ENCODE data around the gene AARS1.
"Not testable (repeated sequence)": the region's sequence is repeated elsewhere in the genome, so short reads cannot be mapped to it uniquely, and the experiment has no call there.

The AARS1 gene

DNA sequence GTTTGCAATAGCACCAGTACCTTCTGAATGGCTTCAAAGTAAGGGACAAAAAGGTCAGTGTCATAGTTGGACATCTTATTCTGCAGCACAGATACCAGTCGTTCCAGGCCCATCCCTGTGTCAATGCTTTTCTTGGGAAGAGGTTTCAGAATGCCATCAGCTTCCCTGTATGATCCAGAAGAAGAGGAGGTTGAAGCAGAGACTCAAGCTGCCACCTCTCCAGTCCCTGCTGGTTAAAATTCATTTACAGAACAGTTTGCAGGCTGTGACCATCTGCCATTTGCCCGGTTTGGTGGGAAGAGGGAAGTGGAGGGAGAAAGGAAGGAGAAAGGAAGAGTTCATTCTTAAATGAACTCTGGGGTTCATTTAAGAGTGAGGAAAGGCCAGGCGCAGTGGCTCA lies 19.1 kb downstream of the AARS1 start:
- no peak for DNase-seq

DNA sequence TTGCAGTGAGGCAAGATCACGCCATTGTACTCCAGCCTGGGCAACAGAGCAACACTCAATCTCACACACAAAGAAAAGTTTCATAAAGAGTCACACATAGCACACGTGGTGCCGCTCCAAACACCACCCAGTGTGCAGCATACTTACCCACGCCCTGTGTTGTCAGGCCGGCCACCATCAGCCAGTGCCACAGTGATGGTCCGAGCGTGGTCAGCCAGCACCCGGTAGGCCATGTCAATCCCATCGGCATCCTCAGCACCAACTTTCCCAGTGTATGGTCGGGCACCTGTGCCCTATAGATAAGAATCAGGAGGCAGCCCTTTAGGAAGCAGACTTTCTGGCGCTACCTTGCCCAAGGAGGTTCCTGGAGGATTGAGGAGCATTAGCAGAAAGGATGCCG lies 19.8 kb downstream of the AARS1 start:
- DNase-seq = no peak

DNA sequence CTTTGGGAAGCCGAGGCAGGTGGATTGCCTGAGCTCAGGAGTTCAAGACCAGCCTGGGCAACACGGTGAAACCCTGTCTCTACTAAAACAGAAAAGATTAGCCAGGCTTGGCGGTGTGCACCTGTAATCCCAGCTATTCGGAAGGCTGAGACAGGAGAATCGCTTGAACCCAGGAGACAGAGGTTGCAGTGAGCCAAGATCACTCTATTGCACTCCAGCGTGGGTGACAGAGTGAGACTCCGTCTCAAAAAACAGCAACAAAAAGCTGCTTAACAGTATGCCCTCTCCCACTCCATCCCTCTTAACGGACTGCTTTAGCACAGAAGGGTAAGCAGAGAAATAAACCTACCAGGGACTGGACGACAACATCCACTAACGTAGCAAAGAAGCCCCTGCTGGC lies 21.4 kb downstream of the AARS1 start:
- DNase-seq = not testable (repeated sequence)

DNA sequence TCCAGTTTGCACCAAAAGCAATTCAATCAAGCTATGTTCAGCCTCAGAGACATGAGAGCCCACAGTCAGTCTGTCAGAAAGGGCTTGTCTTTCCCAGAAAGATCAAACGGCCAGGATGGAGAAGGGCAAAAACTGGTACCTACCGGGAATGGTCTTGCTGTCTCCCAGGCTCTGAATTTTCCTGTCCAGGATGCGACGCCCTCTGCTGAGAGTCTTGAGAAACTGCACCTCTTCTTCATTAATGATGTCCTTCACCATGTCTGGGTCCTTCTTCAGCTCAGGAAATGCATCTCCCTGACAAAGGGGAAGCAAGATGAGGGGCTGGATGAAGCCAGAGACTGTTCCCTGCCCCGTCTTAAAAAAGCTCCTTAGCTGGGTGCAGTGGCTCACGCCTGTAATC lies 21.8 kb downstream of the AARS1 start:
- DNase-seq = peak; percentile 32

DNA sequence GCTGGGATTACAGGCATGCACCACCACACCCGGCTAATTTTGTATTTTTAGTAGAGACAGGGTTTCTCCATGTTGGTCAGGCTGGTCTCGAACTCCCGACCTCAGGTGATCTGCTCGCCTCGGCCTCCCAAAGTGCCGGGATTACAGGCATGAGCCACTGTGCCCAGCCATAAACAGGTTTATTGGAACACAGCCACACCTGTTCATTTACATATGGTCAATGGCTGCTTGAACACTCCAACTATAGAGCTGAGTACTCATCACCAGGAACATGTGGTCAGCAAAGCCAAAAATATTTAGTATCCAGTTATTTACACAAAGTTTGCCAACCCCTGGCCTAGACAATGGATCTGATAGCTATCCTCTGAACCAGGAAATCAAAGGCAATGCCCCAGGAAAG lies 29.4 kb downstream of the AARS1 start:
- DNase-seq = not testable (repeated sequence)

DNA sequence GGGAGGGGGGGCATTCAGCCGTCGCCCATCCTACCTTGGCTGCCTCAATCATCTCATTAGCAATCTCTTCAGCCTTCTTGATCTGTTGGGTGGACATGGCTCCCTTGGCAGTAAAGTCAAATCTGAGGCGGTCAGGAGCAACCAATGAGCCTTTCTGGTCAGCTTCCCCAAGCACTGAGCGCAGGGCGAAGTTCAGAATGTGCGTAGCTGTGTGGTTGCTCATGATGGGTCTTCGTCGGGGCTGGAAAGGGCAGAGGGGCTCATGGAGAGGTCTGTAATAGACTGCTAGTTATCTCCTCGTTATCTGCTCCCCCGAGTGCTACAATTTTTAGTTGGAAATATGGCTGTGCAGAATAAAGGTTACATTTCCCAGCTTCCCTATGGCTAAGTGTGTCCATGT lies 30.4 kb downstream of the AARS1 start:
- no peak for DNase-seq

DNA sequence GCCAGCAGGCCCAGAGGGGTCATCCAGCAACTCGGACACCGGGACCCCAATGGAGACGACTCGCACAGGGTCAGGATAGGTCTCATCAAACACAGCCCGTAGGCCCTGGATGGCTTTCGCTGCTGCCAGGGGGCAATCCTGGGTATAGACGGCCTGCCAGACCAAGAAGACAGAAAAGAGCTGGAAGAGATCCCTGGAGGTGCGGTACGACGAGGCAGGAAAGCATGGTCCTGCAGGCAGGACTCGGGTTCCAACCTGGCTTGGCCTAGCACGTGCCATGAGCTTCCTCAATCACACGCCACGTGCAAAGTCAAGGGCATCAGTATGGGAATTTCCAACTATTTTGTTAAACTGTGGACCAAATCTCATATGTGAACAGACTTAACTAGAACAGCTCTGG lies 31.2 kb downstream of the AARS1 start:
- no peak for DNase-seq

DNA sequence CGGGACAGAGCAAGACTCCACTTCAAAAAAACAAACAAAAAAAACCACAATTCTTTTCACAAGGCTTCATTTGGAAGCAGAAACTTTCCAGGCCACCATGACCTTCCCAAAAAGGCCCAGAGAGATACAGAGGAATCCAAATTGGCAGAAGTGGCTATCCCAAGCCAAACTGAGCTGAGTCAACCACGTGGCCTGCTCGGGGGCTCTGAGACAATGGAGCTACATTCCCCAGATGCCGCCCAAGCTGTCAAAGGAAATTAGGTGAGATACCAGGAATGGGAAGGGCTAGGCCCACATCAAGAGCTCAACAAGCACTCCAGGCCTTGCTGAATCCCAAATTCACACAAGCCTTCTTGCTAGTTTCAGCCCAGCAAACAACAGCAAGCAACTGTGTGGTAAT lies 31.9 kb downstream of the AARS1 start:
- no peak for DNase-seq

DNA sequence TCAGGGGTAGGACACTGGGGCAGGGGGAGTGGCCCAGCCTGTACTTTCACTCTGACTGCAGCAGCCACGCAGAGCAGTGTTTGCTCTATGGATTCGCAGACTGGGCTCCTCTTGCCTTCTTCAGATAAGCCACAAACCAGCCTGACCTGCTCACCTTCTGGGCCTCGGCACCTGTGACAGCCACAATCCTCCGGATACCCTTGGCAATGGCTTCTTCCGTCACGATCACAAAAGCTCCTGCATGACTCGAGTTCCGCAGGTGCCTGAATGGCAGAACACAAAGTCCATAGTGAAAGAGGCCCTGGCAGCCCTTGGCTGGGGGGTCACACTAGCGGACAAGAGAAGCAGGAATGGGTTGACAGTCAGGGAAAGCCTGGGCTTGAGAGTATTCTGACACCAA lies 33.7 kb downstream of the AARS1 start:
- no peak for DNase-seq

DNA sequence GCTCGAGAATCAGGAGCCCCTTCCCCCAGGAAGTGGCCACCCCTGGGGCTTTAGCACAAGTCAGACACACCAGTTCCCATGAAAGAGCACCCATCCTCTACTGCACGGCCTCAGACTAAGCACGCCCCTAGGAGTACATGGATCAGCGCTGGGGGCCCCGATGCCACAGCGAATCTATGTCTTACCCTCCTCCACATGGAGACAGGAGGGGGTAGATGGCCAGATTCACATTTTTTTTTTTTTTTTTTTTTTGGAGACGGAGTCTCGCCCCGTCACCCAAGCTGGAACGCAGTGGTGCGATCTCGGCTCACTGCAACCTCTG lies 34.4 kb downstream of the AARS1 start:
- DNase-seq = no peak

DNA sequence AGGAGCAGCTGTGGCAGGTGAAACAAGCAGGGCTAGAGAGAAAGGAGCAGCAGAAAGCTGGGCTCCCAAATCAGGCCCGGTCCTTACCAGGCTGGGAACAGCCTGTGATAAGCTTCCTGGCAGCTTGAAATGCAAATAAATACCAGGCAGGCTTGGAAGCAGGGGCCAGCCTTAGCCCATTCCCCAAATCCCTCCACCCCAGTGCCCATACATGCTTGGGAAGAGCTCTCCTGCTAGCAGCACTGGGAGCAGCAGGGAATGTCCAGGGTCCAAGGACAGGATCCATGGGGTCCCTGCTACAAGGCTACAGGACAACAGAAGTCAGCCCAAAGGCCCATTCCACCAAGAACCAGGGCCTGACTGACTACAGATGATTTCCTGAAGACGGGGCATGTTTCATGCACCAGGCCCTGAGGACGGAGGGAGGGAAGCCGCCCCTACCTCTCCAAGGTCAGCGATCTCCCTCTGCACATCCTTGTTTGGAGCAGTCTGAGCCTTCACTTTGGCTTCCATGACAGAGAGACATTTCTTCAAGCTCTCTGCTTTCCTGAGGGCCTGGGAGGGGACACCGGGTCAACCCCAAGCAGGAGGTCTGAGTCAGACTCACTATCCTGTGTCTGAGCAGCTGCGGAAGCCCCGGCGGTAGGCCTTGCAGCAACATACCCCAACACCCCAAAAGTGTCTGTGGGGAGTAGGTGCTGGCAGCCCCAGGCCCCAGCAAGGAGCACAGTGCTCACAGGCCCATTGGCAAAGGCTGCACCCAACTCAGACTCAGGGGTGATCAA lies 34.9 kb downstream of the AARS1 start:
- no peak for DNase-seq

DNA sequence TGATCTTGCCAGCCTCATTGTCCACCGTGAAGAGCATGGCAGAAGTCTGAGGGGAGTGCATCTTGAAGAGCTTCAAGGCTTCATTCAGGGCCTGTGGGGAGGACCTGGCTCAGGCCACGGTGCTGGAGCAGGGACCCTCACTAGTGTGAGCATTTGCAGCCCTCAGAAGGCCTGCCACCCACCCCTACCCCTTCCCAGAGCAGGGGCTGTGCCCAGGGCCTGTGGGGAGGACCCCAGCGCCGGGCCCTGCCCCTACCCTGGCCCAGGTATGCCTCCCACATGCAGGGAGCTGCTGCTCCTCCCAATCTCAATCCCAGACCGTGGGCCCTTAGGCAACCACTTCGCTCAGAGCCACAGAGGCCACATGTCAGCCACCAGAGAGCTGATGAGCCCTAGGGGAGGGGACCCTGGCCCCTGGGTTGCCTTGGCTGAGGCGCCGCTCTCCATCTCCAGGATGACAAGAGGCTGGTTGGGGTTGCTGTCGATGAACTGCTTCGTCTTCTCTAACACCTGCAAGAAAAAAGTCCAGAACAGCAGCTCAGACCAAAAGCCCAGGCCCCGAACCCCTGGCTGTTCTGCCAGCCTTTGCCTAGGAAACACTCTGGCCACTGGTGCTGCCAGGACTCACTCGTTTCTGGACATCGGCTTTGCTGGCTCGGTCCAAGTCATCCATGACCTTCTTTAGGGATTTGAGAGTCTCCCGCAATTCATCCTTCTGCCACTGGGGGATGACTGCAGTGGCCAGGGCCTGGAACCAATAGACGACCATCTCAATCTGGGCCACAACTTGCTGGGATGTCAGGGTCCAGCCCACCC lies 35.8 kb downstream of the AARS1 start:
- DNase-seq = no peak

DNA sequence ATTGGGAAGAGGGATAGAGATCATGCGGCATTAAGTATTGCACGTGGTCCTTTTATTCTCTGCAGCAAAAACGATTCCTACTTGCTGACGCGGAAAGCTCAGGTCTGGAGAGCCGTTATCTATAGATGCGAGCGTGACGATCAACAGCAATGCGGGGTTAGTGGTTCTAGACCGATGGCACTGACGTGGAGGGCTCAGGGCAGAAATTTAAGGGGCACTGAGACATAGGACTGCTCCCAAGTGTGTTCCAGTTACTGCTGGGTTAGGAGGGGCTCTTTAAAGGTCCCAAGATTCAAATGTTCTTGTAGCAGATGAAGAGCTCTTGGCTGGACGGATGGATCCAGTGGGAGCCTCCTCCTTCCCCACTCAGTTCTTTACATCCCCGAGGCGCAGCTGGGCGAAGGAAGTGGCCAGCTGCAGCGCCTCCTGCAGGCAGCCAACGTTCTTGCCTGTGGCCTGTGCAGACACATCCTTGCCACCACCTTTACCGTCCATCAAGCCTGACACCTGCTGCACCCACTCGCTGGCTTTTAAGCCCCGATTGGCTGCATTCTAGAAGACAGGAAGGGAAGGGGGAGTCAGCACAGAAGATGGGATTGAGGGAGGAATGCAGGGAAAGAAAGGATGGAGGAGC lies 36.8 kb downstream of the AARS1 start:
- DNase-seq = no peak

DNA sequence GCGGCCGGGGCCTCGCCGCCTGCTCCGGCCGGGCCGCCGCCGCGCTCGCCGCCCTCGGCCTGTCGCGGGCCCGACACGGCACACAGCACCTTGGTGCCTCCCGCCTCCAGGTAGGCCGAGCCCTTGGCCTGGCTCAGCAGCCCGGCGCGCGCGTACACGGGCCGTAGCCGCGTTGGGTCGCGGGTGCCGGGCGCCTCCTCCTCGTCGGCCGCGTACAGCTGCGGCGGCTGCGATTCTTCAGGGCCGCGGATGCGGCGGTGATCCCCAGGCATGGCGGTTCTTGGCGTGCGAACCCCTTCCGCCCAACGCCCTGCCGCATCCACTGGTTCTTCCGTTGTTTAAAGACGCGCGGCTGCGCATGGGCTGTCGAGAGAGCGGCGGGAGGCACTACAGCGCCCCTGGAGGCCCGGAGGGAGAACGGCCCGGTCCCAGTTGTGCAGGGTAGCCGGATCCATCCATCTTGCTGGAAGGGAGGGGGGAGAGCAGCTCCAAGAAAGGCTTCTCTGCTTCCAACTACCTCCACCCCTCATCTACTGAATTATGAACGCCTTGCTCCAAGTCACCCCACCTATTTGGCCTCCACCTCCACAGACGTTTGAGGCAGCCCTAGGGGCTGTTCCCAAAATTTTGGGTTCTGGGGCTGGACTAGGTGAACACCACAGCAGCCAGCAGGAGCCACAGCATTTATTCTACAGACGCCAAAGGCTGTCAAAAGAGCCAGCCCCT lies 37.5 kb downstream of the AARS1 start, which contains the start of gene EXOSC6:
EXOSC6 (minus strand) TSS at position 312 of the 726 bp plus-strand sequence; CDS start at position 272, 40 bp downstream.
- peak; percentile 93 for DNase-seq

DNA sequence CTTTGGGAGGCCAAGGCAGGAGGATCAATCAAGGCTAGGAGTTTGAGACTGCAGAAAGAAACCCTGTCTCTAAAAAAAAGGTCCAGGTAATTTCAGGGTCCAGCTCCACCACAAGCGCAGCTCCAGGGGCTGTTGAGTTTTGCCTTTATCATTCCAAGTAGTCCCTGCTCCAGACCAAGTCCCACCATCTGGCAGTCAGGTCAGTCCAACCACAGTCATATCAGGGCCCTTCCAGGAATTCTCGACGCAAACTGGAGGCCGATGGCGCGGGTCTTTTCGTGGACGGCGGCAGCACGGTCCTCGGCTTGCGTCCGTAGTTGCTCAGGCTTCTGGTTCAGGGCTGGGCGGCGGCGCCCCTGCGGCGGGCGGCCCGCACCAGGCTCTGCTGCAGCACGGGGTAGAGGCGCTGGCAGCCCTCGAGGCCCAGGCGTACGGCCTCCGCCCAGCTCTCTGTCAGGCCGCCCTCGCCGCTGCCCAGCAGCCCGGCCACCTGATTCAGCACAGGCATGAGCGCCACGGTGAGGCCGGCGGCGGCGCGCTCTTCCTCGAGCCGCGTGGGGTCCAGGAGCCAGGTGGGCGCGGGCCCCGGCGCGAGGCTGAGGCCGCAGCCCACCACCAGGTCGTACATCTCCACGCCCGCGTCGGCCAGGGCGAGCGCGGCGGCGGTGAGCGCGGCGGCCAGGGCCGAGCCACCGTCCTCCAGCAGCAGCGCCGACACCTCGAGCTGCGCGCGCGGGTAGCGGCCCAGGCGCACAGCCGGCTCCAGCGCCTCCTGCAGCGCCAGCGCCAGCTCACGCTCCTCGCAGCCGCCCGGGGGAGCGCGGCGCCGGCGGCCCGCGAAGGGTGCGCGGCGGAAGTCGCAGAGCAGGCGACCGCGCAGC lies 38.3 kb downstream of the AARS1 start:
- no peak for DNase-seq

DNA sequence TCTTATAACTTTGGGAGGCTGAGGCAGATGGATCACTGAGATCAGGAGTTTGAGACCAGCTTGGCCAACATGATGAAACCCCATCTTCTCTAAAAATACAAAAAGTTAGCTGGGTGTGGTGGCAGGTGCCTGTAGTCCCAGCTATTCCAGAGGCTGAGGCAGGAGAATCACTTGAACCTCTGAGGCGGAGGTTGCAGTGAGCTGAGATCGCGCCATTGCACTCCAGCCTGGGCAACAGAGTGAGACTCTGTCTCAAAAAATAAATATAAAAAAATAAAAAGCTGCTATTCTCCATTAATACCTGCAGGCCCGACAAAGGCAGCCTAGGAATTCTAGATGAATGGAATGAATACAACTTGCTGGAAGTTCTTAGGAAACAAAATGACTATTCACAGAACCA lies 39.6 kb downstream of the AARS1 start:
- DNase-seq = not testable (repeated sequence)

DNA sequence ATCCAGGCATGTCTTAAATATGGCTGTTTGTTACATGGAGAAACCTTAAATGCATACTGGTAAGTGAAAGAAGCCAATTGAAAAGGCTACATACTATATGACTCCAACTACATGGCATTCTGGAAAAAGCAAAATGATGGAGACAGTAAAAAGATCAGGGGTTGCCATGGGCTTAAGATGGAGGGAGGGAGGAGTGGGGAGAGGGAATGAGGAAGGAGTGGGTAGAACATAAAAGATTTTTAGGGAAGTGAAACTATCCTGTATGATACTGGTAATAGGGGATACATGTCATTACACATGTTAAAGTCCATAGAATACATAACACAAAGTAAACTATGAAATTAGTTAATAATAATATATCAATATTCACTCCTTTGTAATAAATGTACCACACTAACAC lies 50.5 kb downstream of the AARS1 start:
- not testable (repeated sequence) for DNase-seq

DNA sequence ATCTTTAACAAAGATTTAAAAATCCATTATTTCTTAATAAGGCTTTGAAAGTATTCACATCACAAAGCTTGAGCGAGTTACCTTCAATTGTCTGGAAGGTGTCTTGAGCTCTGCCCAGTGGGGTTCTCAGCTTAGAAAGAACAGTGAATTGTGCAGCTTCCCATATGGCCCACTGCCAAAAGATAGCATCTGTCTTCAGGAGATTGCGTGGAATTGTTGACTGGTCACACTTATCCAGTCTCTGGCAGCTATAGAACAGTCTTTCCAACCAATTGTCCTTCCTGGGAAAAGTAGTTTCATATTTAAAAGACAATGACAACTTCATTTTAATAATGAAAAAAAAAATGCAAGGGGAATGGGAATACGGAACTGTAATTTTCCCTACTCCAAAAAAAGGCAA lies 57.5 kb downstream of the AARS1 start:
- not testable (repeated sequence) for DNase-seq

DNA sequence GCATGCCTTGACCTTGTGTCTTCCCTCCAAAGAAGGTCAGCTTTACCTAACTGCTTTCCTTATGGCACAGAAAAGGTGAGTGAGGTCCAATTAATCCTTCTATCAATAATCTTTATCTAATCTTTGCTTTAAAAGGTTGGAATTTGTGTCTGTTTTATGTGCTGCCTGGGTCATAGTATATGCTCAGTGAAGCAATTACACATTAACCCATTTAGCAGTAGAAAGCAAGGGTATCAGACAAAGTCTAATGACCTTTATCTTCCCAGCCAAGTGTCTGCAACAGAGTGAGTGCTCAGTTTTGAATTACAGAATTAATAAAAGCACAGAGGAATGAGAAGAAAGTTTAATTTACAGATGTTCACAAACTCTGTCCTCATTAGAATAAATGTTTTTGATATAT lies 63.3 kb downstream of the AARS1 start:
- not testable (repeated sequence) for DNase-seq

DNA sequence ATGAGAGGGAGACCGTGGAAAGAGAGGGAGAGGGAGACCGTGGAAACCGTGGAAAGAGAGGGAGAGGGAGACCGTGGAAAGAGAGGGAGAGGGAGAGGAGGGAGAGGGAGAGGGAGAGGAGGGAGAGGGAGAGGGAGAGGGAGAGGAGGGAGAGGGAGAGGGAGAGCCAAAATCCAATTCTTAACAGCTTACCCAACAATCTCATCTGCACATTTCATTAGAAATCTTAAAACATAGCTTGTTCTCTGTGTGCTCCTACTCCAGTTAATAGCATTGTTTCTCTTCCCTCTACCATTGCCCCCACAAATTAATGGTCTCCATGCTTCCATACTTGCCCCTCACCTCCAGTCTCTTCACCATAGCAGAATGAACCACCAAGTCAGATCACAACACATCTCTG lies 63.9 kb downstream of the AARS1 start:
- DNase-seq = not testable (repeated sequence)

DNA sequence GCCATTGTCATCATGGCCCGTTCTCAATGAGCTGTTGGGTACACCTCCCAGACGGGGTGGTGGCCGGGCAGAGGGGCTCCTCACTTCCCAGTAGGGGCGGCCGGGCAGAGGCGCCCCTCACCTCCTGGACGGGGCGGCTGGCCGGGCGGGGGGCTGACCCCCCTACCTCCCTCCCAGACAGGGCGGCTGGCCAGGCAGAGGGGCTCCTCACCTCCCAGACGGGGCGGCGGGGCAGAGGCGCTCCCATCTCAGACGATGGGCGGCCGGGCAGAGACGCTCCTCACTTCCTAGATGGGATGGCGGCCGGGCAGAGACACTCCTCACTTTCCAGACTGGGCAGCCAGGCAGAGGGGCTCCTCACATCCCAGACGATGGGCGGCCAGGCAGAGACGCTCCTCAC lies 64.7 kb downstream of the AARS1 start:
- not testable (repeated sequence) for DNase-seq

DNA sequence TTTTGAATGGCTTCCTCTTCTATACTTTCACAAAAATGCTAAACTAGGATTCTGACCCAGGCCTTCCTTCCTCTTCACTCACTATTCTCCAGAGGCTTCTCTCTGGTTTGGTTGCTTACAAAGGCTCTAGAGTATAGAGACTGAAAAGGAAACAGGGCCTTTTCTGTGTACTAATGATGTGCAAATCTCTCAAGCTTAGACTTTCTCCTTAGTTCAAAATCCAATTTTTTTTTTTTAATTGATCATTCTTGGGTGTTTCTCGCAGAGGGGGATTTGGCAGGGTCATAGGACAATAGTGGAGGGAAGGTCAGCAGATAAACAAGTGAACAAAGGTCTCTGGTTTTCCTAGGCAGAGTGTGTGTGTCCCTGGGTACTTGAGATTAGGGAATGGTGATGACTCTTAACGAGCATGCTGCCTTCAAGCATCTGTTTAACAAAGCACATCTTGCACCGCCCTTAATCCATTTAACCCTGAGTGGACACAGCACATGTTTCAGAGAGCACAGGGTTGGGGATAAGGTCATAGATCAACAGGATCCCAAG lies 65.3 kb downstream of the AARS1 start:
- DNase-seq = not testable (repeated sequence)
